ENCODE data around the gene SPDYE2B.
"Not testable (repeated sequence)": the region's sequence is repeated elsewhere in the genome, so short reads cannot be mapped to it uniquely, and the experiment has no call there.

Gene SPDYE2B

GRCh38 chr7:102698962-102699750, 49.0 kb downstream of the SPDYE2B start:
- DNase-seq (ENCODE audit: low spot score): not testable (repeated sequence)
